Nephron (organoid): Measurements from ENCODE around the gene CPXM2.

ENCODE experiments used
- H3K27ac Mint-ChIP-seq, 3 experiments: 2 replicates each; pipeline ENCODE4 v1.8.0; 2020; ENCODE audit warnings: mixed read lengths in 3 of 3, mild to moderate bottlenecking in 2 of 3, moderate library complexity in 1 of 3
- H3K27me3 Mint-ChIP-seq: 2 replicates; pipeline ENCODE4 v1.8.0; 2021; ENCODE audit warnings: low read depth, mild to moderate bottlenecking, moderate library complexity, mixed read lengths
- H3K36me3 Mint-ChIP-seq: 2 replicates; pipeline ENCODE4 v1.8.0; 2020; ENCODE audit warnings: low read depth, mixed read lengths
- H3K4me1 Mint-ChIP-seq: 2 replicates; pipeline ENCODE4 v1.8.0; 2020; ENCODE audit warnings: mixed read lengths
- H3K4me3 Mint-ChIP-seq, 3 experiments: 2 replicates each; pipeline ENCODE4 v1.8.0; 2020; ENCODE audit warnings: mild to moderate bottlenecking in 3 of 3, mixed read lengths in 3 of 3, moderate library complexity in 2 of 3
- H3K9me3 Mint-ChIP-seq: 2 replicates; pipeline ENCODE4 v1.8.0; 2020; ENCODE audit warnings: mixed read lengths
- CTCF ChIP-seq, 3 experiments: fragments of 200-600 bp; sonication (generic); IDR thresholded peaks; one replicate each; pipeline ENCODE4 v1.5.0; 2021; ENCODE audit warnings: antibody characterized with exemption in 3 of 3; ENCODE audit not compliant: unreplicated experiment in 3 of 3

CPXM2 gene

DNA sequence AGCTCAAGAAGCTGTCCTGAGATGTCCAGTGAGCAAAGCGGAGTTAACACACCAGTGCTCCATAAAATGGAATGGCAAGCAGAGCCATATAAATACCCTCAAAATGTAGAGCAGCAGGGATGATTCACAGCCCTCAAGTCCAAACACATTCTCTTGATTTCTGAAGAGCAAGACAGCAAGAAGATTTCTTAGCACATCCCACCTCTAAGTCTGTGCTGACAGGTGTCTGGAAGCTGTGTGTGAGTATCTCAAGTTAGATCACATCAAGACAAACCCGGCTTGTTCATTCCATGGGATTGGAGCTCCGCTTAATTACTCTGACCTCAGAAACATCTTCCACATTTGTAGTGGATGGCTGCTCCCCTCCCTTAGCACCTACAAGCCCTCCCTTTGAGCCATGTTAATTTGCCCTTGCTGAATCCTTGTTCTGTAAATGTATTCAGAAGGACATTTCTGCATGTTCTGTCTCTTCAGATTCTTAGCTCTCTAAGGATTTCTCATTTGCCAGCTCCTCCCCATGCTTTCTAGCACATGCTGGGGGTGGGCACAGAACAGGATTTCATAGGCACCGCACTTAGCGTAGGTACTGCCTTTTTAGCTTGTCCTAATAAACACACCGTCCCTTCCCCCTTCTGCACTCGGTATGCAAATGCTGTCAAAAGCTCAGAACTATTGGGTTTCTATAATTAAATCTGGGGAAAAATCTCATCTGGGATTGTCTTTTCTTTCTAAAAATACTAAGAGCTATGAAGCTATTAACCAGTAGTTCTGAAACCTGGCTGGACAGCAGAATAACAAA, 112.7 kb downstream of the CPXM2 start:
- H3K9me3 Mint-ChIP-seq, result no peaks in the 10 kb centered on the region
- H3K4me3 Mint-ChIP-seq, result no peak overlapping the region
- H3K27ac Mint-ChIP-seq, result no peak overlapping the region
- no peaks in the 10 kb centered on the region for H3K4me1 Mint-ChIP-seq
- H3K36me3 Mint-ChIP-seq, result no peaks in the 10 kb centered on the region
- no peak for TF ChIP-seq CTCF (IDR thresholded peaks at IDR 0.05; ENCODE audit: unreplicated experiment in 3 of 3)
- H3K27me3 Mint-ChIP-seq, result peaks cover 93% of the 10 kb centered on the region

GRCh38 chr10:123777881-123778280, 113.7 kb downstream of the CPXM2 start:
- Mint-ChIP-seq H3K27me3 (peaks cover 91% of the 10 kb centered on the region), H3K36me3 (no peaks in the 10 kb centered on the region), H3K27ac (no peak overlapping the region), H3K4me3 (no peak overlapping the region), H3K9me3 (no peaks in the 10 kb centered on the region), H3K4me1 (no peaks in the 10 kb centered on the region)
- TF ChIP-seq CTCF (IDR thresholded peaks at IDR 0.05; ENCODE audit: unreplicated experiment in 3 of 3), result no peak

GRCh38 chr10:123774132-123774742, 117.4 kb downstream of the CPXM2 start:
- no peaks in the 10 kb centered on the region for H3K36me3 Mint-ChIP-seq
- no peak overlapping the region for H3K4me3 Mint-ChIP-seq
- no peak overlapping the region for H3K27ac Mint-ChIP-seq
- no peak for TF ChIP-seq CTCF (IDR thresholded peaks at IDR 0.05; ENCODE audit: unreplicated experiment in 3 of 3)
- H3K4me1 Mint-ChIP-seq, result no peaks in the 10 kb centered on the region
- H3K27me3 Mint-ChIP-seq, result peaks cover 82% of the 10 kb centered on the region
- H3K9me3 Mint-ChIP-seq, result no peaks in the 10 kb centered on the region

DNA sequence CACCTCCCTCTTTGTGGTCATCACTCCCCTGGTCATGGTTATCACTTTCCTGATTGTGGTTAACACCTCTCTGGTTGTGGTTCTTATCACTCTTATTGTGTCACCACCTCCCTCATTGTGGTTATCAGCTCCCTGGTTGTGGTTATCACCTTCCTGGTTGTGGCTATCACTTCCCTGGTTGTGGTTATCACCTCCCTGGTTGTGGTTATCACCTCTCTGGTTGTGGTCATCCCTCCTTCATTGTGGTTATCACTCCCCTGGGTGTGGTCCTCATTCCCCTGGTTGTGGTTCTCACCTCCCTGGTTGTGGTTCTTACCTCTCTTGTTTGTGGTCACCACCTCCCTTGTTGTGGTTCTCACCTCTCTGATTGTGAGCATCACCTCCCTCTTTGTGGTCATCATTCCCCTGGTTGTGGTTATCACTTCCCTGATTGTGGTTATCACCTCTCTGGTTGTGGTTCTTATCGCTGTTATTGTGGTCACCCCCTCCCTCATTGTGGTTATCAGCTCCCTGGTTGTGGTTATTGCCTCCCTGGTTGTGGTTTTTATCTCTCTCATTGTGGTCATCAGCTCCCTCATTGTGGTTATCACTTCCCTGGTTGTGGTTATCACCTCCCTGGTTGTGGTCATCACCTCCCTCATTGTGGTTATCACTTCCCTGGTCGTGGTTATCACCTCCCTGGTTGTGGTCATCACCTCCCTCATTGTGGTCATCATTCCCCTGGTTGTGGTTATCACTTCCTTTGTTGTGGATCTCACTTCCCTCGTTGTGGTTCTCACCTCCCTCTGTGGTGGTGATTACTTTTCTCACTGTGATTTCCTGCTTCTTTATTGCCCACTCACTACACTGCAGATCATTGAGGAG, 118.7 kb downstream of the CPXM2 start:
- Mint-ChIP-seq H3K27ac (no peak overlapping the region), H3K9me3 (no peaks in the 10 kb centered on the region), H3K36me3 (no peaks in the 10 kb centered on the region), H3K27me3 (peaks cover 81% of the 10 kb centered on the region), H3K4me3 (no peak overlapping the region), H3K4me1 (no peaks in the 10 kb centered on the region)
- no peak for TF ChIP-seq CTCF (IDR thresholded peaks at IDR 0.05; ENCODE audit: unreplicated experiment in 3 of 3)

DNA sequence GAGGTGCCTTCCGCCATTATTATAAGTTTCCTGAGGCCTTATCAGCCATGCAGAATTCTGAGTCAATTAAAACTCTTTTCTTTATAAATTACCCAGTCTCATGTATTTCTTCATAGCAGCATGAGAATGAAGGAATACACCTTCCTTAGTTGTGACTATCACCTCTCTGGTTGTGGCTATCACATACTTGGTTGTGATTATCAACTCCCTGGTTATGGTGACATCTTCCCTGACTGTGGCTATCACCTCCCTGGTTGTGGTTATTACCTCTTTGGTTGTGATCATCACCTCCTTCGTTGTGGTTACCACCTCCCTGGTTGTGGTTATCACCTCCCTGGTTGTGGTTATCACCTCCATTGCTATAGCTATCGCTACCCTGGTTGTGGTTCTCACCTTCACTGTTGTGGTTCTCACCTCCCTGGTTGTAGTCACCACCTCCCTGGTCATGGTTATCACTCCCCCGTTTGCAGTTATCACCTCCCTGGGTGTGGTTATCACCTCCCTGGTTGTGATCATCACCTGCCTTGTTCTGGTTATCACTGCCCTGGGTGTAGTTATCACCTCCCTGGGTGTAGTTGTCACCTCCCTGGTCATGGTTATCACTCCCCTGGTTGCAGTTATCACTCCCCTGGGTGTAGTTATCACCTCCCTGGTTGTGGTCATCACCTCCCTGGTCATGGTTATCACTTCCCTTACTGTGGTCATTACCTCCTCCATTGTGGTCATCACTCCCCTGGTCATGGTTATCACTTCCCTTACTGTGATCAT, 119.5 kb downstream of the CPXM2 start:
- H3K27ac Mint-ChIP-seq, result no peak overlapping the region
- H3K4me3 Mint-ChIP-seq, result no peak overlapping the region
- H3K4me1 Mint-ChIP-seq, result no peaks in the 10 kb centered on the region
- no peak for TF ChIP-seq CTCF (IDR thresholded peaks at IDR 0.05; ENCODE audit: unreplicated experiment in 3 of 3)
- H3K27me3 Mint-ChIP-seq, result peaks cover 81% of the 10 kb centered on the region
- H3K36me3 Mint-ChIP-seq, result no peaks in the 10 kb centered on the region
- H3K9me3 Mint-ChIP-seq, result no peaks in the 10 kb centered on the region
